Posterior vena cava (tissue), 2 donors: ENCODE data around the gene CDH22. TPM values are rescaled to one million over a fixed set of nuclear protein-coding genes. Genes with fewer than 3 reads are reported as not detected.
A peak's percentile ranks its signal among the peaks of the same experiment; 100 is the strongest.

Experiments used
- DNase-seq: peaks from one replicate; pipeline ENCODE4 v3.0.0-alpha.2; 2020; ENCODE audit warnings: low spot score
- intact Hi-C, 2 donors: fragments of 100-400 bp; cut with DNase I; formaldehyde crosslinking; loops; one replicate each; pipeline versions ENCODE4 v1.14.1 to v1.14.2; 2022 to 2023
- total RNA-seq, 2 donors: library from RNA; stranded (reverse); fragmentation: NEBNext Ultra II Directional; extraction: Animal tissue kit (Norgen Biotek cat#: 25700); gene quantifications; one replicate each; pipeline ENCODE4 v1.2.1, GENCODE V29; 2021
- donor health status: DM: yes; HTN: yes; CAD: no.
- donor health status: DM: yes; HTN: yes; CAD: no.

Gene CDH22
- total RNA-seq, 2 donors from 2014 or later: 0.28 to 0.29 TPM

- DNase-seq: no peak
- intact Hi-C loops: loop anchor here in 1 of 2 donors (10.0 kb wide), 1 partner anchor 157 kb away; no protein-coding TSS in a partner anchor
These were observed 136.4 kb downstream of the CDH22 start for GRCh38 chr20:46171909-46172308.

GRCh38 chr20:46171476-46171875, 136.8 kb downstream of the CDH22 start:
- DNase-seq: no peak
- intact Hi-C loops: loop anchor here in 1 of 2 donors (10.0 kb wide), 1 partner anchor 157 kb away; no protein-coding TSS in a partner anchor

GRCh38 chr20:46169245-46170171, 138.8 kb downstream of the CDH22 start:
- no peak for DNase-seq
- intact Hi-C loops: loop anchor here in 1 of 2 donors (10.0 kb wide), 1 partner anchor 155 kb away; no protein-coding TSS in a partner anchor

GRCh38 chr20:46168438-46168837, 139.9 kb downstream of the CDH22 start:
- DNase-seq: no peak
- intact Hi-C loops: no loop called here

- DNase-seq: no peak
- intact Hi-C loops: no loop called here
These were observed 141.2 kb downstream of the CDH22 start for GRCh38 chr20:46167080-46167479.

- intact Hi-C loops: no loop called here
- peak; percentile 12 for DNase-seq
These were observed 144.0 kb downstream of the CDH22 start for GRCh38 chr20:46164254-46164653.

GRCh38 chr20:46161921-46162320, 146.4 kb downstream of the CDH22 start:
- DNase-seq: no peak
- intact Hi-C loops: no loop called here

- intact Hi-C loops: no loop called here
- DNase-seq: no peak
These were observed 147.6 kb downstream of the CDH22 start for GRCh38 chr20:46160661-46161060.

GRCh38 chr20:46159101-46159897, 149.0 kb downstream of the CDH22 start:
- peak; percentile 13 for DNase-seq
- intact Hi-C loops: no loop called here

GRCh38 chr20:46158476-46158987, 149.8 kb downstream of the CDH22 start:
- intact Hi-C loops: no loop called here
- peak; percentile 60 for DNase-seq

- DNase-seq: peak; percentile 43
- intact Hi-C loops: no loop called here
These were observed 150.7 kb downstream of the CDH22 start for GRCh38 chr20:46157625-46158024.

GRCh38 chr20:46157076-46157592, 151.2 kb downstream of the CDH22 start:
- DNase-seq: no peak
- intact Hi-C loops: no loop called here

- DNase-seq: no peak
- intact Hi-C loops: no loop called here
These were observed 152.2 kb downstream of the CDH22 start for GRCh38 chr20:46156065-46156464.

- no peak for DNase-seq
- intact Hi-C loops: no loop called here
These were observed 153.5 kb downstream of the CDH22 start for GRCh38 chr20:46154796-46155195.

GRCh38 chr20:46154305-46154704, 154.0 kb downstream of the CDH22 start:
- DNase-seq: no peak
- intact Hi-C loops: no loop called here

- DNase-seq: peak; percentile 58
- intact Hi-C loops: no loop called here
These were observed 155.3 kb downstream of the CDH22 start for GRCh38 chr20:46152824-46153586.

GRCh38 chr20:46151936-46152335, 156.4 kb downstream of the CDH22 start:
- DNase-seq: peak; percentile 64
- intact Hi-C loops: no loop called here

- DNase-seq: peak; percentile 38
- intact Hi-C loops: no loop called here
These were observed 157.4 kb downstream of the CDH22 start for GRCh38 chr20:46150943-46151342.
